Fibroblast of lung (primary cell): ENCODE results near the gene CLIC6. TPM values are rescaled to one million over a fixed set of nuclear protein-coding genes. Genes with fewer than 3 reads are reported as not detected.

ENCODE experiments used
- DNase-seq, 2 donors: peaks; one replicate each; pipeline versions ENCODE4 v3.0.0 to v3.0.0-alpha.2; 2010; ENCODE audit warnings: low read depth in 2 of 2
- H2AFZ ChIP-seq: 2 replicates; pipeline ENCODE4 v1.5.1; 2012; ENCODE audit warnings: low read length, control low read depth, inconsistent platforms
- H3K27ac ChIP-seq: 2 replicates; pipeline ENCODE4 v1.5.1; 2011; ENCODE audit warnings: low read length, control low read depth; ENCODE audit not compliant: insufficient read depth
- H3K27me3 ChIP-seq: 2 replicates; pipeline ENCODE4 v1.5.1; 2011; ENCODE audit warnings: mild to moderate bottlenecking, low read length; ENCODE audit not compliant: control insufficient read depth, insufficient read depth
- H3K36me3 ChIP-seq: 2 replicates; pipeline ENCODE4 v1.5.1; 2011; ENCODE audit warnings: low read length; ENCODE audit not compliant: control insufficient read depth, insufficient read depth
- H3K4me1 ChIP-seq: 2 replicates; pipeline ENCODE4 v1.5.1; 2011; ENCODE audit warnings: low read length; ENCODE audit not compliant: control insufficient read depth, insufficient read depth; ENCODE audit errors: extremely low read depth
- H3K4me2 ChIP-seq: 2 replicates; pipeline ENCODE4 v1.5.1; 2011; ENCODE audit warnings: low read length, control low read depth; ENCODE audit not compliant: insufficient read depth; ENCODE audit errors: extremely low read depth
- H3K4me3 ChIP-seq, 4 experiments: fragments of 200-600 bp in 1 of 4; sonication (generic) in 1 of 4; replicated peaks in 1 of 4; 2 replicates each; pipeline ENCODE4 v1.5.1; 2011 to 2016; ENCODE audit warnings: low read length in 4 of 4, low read depth in 3 of 4, mild to moderate bottlenecking in 3 of 4, control low read depth in 2 of 4, inconsistent platforms in 1 of 4, mixed read lengths in 1 of 4; ENCODE audit not compliant: insufficient read depth in 1 of 4; ENCODE audit errors: control extremely low read depth in 1 of 4
- H3K79me2 ChIP-seq: 2 replicates; pipeline ENCODE4 v1.5.1; 2012; ENCODE audit warnings: mild to moderate bottlenecking, low read length, inconsistent platforms; ENCODE audit not compliant: control insufficient read depth, insufficient read depth
- H3K9ac ChIP-seq: 2 replicates; pipeline ENCODE4 v1.5.1; 2011; ENCODE audit warnings: mild to moderate bottlenecking, low read length, control low read depth; ENCODE audit not compliant: insufficient read depth
- H3K9me3 ChIP-seq: 2 replicates; pipeline ENCODE4 v1.5.1; 2012; ENCODE audit warnings: low read depth, low read length; ENCODE audit not compliant: control insufficient read depth, insufficient read depth
- H4K20me1 ChIP-seq: 2 replicates; pipeline ENCODE4 v1.5.1; 2011; ENCODE audit warnings: low read length; ENCODE audit not compliant: control insufficient read depth, insufficient read depth; ENCODE audit errors: extremely low read depth
- EZH2 ChIP-seq: IDR thresholded peaks from 2 replicates; pipeline ENCODE4 v1.5.1; 2012; ENCODE audit warnings: low read length, control low read depth, mild to moderate bottlenecking; ENCODE audit errors: missing control alignments
- polyA plus RNA-seq, 2 donors: library from polyadenylated mRNA; depleted of rRNA in 1 of 2; stranded (reverse) in 1 of 2; unstranded in 1 of 2; fragments of >200 nt; gene quantifications; 2 replicates each; pipeline ENCODE4 v1.2.1, GENCODE V29; 2011 to 2012; ENCODE audit warnings: missing spikeins in 1 of 2
- total RNA-seq: library from RNA; depleted of rRNA; stranded (reverse); fragments of >200 nt; gene quantifications from 2 replicates; pipeline ENCODE4 v1.2.1, GENCODE V29; 2014
- TF ChIP-seq, protein P1 (sequence below), 2 donors: IDR thresholded peaks in 1 of 2; conservative IDR thresholded peaks in 1 of 2; 1 replicate in 1 of 2; 2 replicates in 1 of 2; pipeline ENCODE4 v1.5.1; 2011 to 2012; ENCODE audit warnings: low read length in 2 of 2, control low read depth in 1 of 2, inconsistent platforms in 1 of 2, low read depth in 1 of 2, mild to moderate bottlenecking in 1 of 2

Gene CLIC6
- total and polyA plus RNA-seq, 2 donors (not counting 1 experiment from before 2014, with no cell fraction given), result 2.0 to 5.3 TPM

DNA sequence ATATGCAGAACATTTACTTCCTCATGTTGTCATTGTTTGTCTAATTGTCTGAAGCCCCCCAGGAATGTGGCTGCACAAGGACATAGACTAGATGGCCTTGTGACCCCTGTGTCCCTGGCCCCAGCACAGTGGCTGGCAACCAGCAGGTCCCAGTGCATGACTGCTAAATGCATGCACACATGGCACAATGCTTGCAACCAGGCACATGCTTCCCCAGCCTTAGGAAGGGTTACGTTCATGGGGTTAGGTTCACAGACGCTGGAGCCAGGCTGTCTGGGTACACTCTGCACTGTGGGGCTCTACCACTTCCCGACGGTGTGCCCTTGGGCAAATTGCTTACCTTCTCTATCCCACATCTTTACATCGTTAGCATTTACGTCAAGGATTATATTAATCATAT lies 21.2 kb upstream of the CLIC6 start:
- Histone ChIP-seq H3K36me3 (no peaks in the 10 kb centered on the region), H3K9ac (no peak overlapping the region), H3K4me2 (no peak overlapping the region), H3K27ac (no peak overlapping the region), H4K20me1 (no peaks in the 10 kb centered on the region), H2AFZ (no peak overlapping the region), H3K4me3 (no peak overlapping the region), H3K79me2 (no peaks in the 10 kb centered on the region), H3K27me3 (peaks cover 8% of the 10 kb centered on the region), H3K4me1 (no peaks in the 10 kb centered on the region), H3K9me3 (no peaks in the 10 kb centered on the region)
- TF ChIP-seq EZH2, result no peak
- TF ChIP-seq, protein P1, sequence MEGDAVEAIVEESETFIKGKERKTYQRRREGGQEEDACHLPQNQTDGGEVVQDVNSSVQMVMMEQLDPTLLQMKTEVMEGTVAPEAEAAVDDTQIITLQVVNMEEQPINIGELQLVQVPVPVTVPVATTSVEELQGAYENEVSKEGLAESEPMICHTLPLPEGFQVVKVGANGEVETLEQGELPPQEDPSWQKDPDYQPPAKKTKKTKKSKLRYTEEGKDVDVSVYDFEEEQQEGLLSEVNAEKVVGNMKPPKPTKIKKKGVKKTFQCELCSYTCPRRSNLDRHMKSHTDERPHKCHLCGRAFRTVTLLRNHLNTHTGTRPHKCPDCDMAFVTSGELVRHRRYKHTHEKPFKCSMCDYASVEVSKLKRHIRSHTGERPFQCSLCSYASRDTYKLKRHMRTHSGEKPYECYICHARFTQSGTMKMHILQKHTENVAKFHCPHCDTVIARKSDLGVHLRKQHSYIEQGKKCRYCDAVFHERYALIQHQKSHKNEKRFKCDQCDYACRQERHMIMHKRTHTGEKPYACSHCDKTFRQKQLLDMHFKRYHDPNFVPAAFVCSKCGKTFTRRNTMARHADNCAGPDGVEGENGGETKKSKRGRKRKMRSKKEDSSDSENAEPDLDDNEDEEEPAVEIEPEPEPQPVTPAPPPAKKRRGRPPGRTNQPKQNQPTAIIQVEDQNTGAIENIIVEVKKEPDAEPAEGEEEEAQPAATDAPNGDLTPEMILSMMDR (conservative IDR thresholded peaks at IDR 0.05 in 1 of 2, IDR thresholded peaks at IDR 0.05 in 1 of 2; ENCODE audit: low read depth in 1 of 2, low read length in 2 of 2), result no peak
- peak in 1 of 2 donors; percentile 15 for DNase-seq

DNA sequence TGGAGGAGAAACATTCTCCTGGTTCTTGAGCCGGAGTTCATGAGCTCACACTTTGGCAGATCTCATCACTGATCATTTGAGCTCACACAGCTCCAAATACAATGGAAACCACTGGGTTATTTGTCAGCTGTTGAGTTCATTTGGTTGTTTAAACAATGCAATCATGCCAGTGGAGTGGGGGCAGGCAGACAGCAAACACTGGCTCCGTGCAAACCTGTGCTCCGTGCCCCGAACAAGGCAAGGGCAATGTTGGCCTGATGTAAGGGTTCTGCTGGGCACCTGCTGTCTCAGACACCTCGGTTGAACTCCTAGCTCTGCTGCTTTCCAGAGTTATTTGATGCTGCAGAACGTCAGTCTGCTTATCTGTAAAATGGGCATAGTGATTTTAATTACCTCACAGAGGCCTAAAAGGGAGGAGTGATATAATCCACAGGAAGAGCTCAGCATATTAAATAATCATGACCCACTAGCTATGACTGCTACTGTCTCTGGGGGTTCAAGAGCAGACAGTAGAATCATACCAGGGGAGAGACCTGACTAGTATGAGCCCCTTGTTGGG lies 20.0 kb upstream of the CLIC6 start:
- no peaks in the 10 kb centered on the region for H4K20me1 ChIP-seq
- H3K36me3 ChIP-seq, result no peaks in the 10 kb centered on the region
- H3K27ac ChIP-seq, result no peak overlapping the region
- peaks cover 8% of the 10 kb centered on the region for H3K27me3 ChIP-seq
- H3K4me2 ChIP-seq, result no peak overlapping the region
- no peak for DNase-seq
- no peak overlapping the region for H3K4me3 ChIP-seq
- H2AFZ ChIP-seq, result no peak overlapping the region
- no peaks in the 10 kb centered on the region for H3K79me2 ChIP-seq
- TF ChIP-seq, protein P1 (conservative IDR thresholded peaks at IDR 0.05 in 1 of 2, IDR thresholded peaks at IDR 0.05 in 1 of 2; ENCODE audit: low read depth in 1 of 2, low read length in 2 of 2), result no peak
- no peak for TF ChIP-seq EZH2
- no peaks in the 10 kb centered on the region for H3K9me3 ChIP-seq
- no peak overlapping the region for H3K9ac ChIP-seq
- H3K4me1 ChIP-seq, result no peaks in the 10 kb centered on the region

DNA sequence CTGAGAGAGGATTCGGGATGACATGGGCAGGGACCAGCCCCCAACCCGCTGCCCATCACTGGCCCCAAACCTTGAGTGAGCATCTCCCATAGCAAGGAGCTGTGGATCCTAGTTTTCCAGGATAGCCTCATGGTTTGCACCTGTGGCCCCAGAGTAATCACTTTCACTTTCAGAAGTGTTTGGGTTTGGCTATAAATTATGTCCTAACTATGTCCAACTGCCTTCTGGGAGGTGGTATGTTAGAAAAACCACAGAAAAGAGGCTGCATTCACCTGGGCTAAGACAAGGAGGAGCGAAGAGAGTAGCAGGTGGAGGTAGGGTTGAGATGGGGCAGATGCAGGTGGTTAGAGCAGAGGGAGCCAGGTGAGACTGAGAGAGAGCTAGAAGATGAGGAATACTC lies 19.4 kb upstream of the CLIC6 start:
- peaks cover 8% of the 10 kb centered on the region for H3K27me3 ChIP-seq
- no peak overlapping the region for H3K4me3 ChIP-seq
- DNase-seq, result no peak
- TF ChIP-seq EZH2, result no peak
- TF ChIP-seq, protein P1 (conservative IDR thresholded peaks at IDR 0.05 in 1 of 2, IDR thresholded peaks at IDR 0.05 in 1 of 2; ENCODE audit: low read depth in 1 of 2, low read length in 2 of 2), result no peak
- H4K20me1 ChIP-seq, result no peaks in the 10 kb centered on the region
- H3K36me3 ChIP-seq, result no peaks in the 10 kb centered on the region
- no peaks in the 10 kb centered on the region for H3K4me1 ChIP-seq
- no peaks in the 10 kb centered on the region for H3K9me3 ChIP-seq
- no peak overlapping the region for H3K4me2 ChIP-seq
- H3K27ac ChIP-seq, result no peak overlapping the region
- H3K9ac ChIP-seq, result no peak overlapping the region
- no peak overlapping the region for H2AFZ ChIP-seq
- no peaks in the 10 kb centered on the region for H3K79me2 ChIP-seq
